Measurements from ENCODE around the gene SKIC8. TPM values are rescaled to one million over a fixed set of nuclear protein-coding genes. Genes with fewer than 3 reads are reported as not detected.

The SKIC8 gene
- total RNA-seq, 1 donor from 2014 or later: 46.2 TPM

DNA sequence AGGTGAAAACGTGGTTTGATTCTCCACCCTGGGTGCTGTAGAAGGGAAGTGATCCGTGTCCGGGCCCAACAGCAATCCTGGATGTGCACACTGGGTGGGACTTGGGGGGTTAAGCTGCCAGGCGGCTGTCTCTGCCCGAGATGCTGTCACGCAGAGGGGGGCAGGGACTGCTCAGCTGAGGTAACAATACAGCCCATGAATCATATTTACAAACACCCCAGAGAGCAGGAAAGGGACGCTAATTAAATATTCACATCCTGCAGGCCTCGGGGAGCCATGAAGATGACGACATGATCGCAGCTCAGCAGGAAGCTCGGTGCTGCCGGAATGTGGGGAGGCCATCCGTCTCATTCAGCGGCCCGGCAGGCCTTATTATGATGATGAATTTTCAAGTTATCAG lies 22.8 kb upstream of the SKIC8 start:
- intact Hi-C loops (cut with micrococcal nuclease): no loop called here

- intact Hi-C loops (cut with micrococcal nuclease): no loop called here
Observed at GRCh38 chr15:78321786-78322185, 22.4 kb upstream of the SKIC8 start.

- intact Hi-C loops (cut with micrococcal nuclease): no loop called here
Observed at GRCh38 chr15:78321041-78321570, 21.7 kb upstream of the SKIC8 start.

DNA sequence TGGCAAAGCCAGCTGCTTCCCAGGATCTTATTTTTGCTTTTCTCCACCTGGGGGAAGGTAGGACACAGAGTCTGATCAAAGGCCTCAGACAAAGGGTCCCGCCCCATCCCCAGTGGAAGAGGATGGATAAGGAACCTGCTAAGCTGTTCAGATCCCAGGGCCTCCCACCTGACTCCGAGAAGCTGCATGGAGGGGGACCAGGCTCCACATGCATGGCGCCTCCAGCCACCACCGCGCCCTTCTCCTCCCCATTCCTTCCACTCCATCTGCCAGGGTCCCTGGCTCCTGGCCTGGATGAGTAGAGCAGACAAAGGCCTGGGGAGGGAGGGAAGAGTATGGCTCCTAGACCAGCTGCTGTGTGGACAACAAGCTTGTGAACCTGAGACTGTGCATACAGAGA lies 20.8 kb upstream of the SKIC8 start:
- intact Hi-C loops (cut with micrococcal nuclease): no loop called here

- intact Hi-C loops (cut with micrococcal nuclease): no loop called here
Observed at GRCh38 chr15:78319588-78319987, 20.2 kb upstream of the SKIC8 start.

DNA sequence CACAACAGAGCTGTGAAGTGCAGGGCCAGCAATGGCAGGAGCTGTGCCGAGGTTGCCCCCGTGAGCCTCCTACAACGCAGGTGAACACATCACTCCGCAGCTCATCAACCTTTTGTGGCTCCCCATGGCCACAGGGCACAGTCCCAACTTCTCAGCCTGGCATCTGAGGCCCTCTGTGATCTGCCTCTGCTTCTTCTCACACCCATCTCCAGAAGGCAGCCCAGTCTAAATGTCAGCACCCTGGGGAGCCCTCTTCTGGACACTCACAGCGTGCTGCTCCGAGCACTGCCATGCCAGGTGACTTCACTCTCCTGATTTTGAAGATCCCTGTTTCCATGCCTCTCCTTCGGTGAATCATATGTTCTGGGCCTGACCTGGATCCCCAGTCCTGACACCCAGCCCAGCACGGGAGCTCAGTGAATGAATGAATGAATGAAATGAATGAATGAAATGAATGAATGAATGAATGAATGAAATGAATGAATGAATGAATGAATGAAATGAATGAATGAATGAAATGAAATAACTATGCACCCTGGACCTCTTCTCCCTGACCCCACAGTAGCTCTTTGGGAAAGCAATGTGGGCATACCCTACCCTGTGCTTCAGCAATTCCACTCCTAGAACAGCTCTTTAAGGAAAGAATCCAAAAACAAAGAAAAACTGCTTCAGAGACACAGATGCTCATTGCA lies 17.9 kb upstream of the SKIC8 start:
- intact Hi-C loops (cut with micrococcal nuclease): no loop called here

GRCh38 chr15:78316283-78317083 lies 17.1 kb upstream of the SKIC8 start:
- intact Hi-C loops (cut with micrococcal nuclease): no loop called here

DNA sequence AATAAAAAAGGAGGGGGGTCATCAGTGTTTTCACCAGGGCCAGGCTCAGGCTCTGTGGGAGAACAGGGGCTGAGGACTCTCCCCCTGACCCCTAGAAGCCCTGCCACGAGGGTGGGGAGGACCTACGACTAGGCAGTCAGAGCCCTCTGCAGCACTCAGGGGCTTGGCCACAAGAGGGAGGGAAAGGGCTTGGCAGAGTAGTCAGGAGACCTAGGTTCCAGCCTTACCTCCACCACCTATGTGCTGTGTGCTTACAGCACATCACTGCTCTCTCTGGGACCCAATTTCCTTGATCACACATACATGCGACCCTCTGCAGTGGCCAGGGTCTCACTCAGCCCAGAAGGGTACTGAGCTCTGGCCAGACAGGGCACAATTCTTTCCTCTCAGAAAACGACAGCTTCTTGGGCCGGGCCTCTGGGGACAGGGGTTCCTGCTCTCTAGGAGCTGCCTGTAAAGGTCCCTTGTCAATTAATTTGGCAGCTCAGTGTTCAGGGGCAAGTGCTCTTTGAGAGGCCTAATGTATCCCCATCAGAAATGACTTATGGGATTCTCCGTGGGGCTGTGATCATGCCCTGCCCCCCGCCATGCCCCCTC lies 16.4 kb upstream of the SKIC8 start:
- intact Hi-C loops (cut with micrococcal nuclease): no loop called here

DNA sequence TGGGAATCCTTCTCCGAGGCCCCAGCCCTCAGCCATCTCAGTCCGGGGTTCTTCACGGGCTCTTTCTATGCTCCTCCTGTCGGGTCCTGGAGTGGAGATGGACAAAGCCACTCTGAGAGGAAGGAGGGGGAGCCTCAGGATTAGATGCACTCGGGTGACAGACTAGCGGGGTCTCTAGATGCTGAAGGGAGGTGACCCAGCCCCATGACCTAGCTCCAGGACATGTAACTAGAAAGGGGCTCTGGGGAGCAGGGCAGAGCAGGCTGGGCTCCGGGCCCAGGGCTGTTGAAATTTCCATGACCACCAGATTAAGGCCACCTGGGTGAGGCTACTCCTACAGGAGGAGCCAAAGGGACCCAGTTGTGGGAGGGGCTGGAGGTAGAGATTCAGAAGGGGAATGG lies 14.8 kb upstream of the SKIC8 start:
- intact Hi-C loops (cut with micrococcal nuclease): no loop called here

GRCh38 chr15:78313383-78313782 lies 14.0 kb upstream of the SKIC8 start:
- intact Hi-C loops (cut with micrococcal nuclease): no loop called here

DNA sequence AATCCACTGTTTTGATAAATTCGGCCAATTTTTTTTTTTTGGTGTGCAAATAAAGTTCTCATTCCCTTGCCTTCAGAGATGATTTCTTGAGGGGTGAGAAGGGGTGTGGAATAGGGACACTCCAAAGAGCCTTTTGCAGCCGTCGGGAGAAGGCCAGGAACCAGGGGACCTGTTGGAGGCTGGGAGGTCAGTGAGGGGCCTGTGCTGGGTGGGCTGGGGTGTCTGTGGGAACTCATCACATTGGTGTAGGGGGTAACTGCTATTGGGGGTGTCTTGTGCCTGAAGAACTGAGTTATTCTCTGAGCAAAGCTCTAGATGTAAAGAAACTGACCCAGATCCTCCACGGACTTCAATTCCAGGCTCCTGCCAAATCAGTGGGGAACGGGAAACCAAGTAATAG lies 13.5 kb upstream of the SKIC8 start:
- intact Hi-C loops (cut with micrococcal nuclease): no loop called here

DNA sequence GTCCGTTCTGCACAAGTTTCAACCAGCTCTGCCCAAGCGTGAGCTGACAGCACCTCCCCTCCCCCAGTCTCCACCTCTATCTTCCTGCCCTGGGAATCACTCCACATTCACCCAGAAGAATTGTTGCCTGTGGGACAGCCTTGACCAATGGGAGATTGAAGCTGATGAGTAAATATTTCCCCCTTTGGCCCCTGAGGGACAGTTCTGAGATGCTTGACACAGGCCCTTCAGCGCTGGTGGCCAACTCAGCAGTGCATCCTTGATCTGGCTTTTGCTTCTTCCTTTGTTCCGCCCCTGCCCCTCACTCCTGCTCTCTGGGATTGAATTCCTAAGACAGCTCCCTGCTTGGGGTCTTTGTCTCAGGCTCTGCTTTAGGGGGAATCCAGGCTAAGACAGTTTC lies 13.1 kb upstream of the SKIC8 start:
- intact Hi-C loops (cut with micrococcal nuclease): no loop called here

- intact Hi-C loops (cut with micrococcal nuclease): no loop called here
Observed at GRCh38 chr15:78311292-78311691, 11.9 kb upstream of the SKIC8 start.

DNA sequence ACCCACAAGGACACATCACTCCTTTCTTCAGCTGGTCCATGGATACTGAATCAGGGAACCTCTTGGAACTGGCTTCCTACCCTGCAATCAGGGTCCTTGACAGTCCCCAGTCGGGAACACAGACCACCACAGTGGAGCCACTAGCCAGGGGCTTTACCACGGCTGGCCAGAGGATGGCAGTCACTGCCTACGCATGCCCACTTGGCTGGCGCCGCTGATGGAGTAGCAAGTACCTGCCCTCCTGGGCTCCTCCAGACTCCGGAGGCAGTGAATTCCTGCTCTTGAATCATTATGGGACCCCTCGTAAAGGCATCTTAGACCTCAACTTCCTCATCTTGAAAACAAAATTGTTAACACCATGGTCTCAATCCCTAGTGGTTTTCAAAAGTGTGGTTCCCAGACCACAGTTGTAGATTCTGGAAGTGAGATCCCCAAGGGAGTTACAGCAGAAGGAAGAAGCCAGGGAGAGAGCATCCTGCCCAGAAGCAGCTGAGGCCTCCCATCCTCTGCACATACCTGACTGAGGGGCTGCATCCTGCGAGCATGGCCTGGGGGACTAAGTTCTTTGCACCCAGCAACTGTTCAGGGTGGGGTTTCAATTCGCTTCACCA lies 9.1 kb upstream of the SKIC8 start:
- intact Hi-C loops (cut with micrococcal nuclease): loop anchor here (1.0 to 10.0 kb wide), 2 partner anchors 115 to 156 kb away; no protein-coding TSS in a partner anchor

DNA sequence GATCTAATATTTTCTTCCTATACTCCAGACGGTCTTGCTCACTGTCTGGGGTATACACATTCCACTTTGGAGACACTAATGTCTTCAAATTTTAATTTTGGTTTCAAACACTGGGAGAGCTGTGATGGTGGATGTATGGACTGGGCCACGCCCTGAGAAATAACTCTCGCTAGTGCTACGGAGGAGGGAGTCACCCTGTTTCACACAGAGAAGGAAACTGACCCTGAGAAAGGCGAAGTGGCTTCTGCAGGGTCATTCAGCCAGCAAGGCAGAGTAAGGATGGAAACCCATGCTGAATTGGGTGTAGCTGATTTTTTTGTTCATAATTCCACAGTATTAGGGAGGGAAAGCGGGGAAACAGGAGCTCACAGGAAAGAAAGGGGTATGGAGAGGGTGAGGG lies 8.6 kb upstream of the SKIC8 start:
- intact Hi-C loops (cut with micrococcal nuclease): loop anchor here (1.0 to 10.0 kb wide), 2 partner anchors 115 to 157 kb away; no protein-coding TSS in a partner anchor

DNA sequence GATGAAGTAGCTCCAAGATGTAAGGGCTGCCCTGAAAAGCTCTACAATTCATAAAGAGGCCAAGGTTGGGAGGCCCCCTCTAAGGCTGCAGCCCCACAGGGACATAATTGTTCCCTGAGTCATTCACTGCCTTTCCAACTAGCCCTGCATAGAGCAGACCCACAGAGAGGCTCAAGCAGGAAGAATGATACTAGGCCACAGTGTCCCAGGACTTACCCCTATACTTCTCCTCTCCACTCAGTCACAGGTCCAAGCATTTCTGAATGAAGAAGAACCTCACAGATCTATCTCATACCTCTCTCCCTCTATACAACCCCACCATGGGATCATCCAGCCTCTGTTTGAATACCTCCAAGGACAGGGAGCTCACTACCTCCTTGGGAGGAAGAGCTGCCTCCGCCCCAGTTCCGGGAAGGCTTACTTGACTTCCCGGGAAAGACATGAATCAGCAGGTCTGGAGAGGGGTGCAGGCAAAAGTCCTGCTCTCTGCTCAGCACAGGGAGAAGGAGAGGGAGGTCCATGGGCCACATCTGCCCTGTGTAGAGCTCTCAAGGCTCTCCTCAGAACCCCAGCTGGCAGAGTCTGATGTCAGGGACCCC lies 6.9 kb upstream of the SKIC8 start:
- intact Hi-C loops (cut with micrococcal nuclease): loop anchor here (10.0 kb wide), 1 partner anchor 159 kb away; no protein-coding TSS in a partner anchor

DNA sequence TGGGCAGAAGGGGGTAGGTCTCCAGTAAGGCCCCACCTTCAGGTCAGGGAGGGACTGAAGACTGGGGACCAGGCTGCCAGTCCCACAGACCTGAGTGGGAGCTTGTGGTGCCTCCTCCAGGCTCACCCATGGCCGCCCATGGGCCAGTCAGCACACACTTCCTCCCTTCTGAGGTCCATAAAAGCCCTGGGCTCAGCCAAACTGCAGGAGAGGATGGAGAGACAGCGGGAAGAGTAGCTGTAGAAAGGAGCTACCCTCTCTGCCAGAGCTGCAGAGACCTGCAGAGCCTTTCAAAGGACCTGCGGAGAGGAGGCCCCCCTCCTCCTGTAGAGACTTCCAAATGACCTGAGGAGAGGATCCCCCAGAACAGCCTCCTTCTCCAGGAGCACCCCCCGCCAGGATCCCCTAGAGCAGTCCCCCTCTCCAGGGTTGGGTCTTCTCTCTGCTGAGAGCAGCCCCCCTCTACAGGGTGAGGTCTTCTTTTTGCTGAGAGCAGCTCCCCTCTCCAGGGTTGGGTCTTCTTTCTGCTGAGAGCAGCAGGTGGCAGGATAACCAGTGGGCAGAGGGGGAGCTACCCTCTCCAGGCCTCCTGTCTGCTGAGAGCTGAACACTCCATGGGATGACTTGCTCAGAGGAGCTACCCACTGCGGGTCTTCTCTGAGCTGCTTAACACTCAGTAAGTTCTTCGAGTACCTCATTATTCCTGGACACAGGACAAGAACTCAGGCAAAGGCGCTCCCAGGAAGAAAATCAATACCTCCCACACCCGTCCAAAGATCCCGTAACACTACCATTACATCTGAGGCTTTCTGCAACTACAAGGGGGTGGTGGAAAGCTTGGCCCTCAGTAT lies 5.0 kb upstream of the SKIC8 start:
- intact Hi-C loops (cut with micrococcal nuclease): loop anchor here (10.0 kb wide), 1 partner anchor 160 kb away; no protein-coding TSS in a partner anchor

DNA sequence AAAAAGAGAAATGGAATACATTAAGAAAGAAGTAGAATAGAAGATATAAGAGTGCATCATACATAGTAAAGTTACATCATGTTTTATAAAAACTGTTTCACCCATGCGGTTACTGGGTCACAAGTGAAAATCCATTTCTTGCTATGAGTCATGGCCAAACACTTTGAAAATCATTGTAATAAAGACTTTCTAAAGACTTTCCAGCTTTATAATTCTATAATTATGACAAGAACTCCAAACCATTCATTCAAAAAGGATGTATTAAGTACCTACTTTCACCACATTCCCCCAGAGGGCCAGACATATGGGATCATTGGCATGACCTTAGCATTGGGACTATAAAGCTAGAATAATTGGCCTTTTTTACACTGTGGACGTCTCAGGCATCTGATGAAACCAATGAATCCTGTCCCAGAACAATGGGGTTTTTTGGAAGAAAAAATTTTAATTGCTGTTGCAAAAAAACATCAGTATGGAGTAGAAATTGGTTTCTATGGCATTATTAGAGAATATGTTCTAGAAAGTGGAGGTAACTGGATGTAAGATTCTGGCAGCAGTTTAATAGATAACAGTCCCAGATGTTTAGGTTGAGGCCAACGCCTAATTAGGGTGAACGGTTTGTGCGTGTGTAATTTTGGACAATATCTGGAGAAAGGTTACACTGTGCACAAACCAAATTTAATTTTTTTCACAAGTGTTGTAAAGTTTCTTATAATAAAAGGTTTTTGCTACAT lies 3.3 kb upstream of the SKIC8 start:
- intact Hi-C loops (cut with micrococcal nuclease): loop anchor here (10.0 kb wide), 1 partner anchor 162 kb away; no protein-coding TSS in a partner anchor

DNA sequence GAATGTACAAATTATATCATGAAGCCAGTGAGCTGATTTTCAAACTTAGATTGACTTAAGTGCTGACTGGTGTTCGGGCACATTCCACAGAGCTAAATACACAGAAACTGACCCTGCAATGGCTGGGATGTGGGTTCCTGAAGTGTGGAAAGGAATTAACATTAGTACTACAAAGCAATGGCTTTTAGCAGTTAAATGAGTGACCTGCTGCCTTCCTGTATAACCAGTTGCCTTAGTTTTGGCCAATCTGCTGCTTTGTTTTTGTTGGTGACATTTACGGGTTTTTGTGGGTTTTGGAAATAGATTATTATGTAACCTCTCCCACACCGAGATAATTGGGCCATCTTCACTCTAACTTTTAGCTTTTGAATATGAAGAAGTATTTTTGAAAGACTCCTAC lies 2.4 kb upstream of the SKIC8 start:
- intact Hi-C loops (cut with micrococcal nuclease): loop anchor here (10.0 kb wide), 1 partner anchor 163 kb away; no protein-coding TSS in a partner anchor
